T follicular helper cell (primary cell): ENCODE results near the gene TM9SF4.

ENCODE experiments used
- DNase-seq: peaks from one replicate; pipeline ENCODE4 v3.0.0-alpha.2; 2020; ENCODE audit warnings: low read depth

TM9SF4 gene

DNA sequence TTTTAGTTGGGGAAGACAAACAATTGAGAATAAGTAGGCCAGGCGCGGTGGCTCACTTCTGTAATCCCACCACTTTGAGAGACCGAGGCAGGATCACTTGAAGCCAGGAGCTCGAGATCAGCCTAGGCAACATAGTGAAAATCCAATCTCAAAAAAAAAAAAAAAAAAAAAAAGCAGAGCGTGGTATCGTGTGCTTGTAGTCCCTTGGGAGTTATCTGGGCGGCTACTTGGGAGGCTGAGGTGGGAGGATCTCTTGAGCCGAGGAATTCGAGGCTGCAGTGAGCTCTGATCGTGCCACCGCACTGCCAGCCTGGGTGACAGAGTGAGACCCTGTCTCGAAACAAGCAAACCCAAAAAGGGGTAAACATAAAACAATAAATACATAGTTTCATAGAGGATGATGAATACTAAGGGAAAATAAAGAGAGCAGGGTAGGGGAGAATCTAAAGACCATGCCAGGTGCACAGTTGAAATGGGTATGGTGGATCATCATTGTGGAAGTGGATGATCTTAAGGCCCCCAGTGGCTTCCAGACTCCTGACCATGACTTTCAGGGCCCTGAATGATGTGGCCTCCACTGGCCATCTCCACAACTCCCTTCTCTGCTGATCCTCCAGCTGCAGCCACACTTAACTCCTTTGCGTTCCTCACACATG, 99.1 kb downstream of the TM9SF4 start:
- DNase-seq = no peak

DNA sequence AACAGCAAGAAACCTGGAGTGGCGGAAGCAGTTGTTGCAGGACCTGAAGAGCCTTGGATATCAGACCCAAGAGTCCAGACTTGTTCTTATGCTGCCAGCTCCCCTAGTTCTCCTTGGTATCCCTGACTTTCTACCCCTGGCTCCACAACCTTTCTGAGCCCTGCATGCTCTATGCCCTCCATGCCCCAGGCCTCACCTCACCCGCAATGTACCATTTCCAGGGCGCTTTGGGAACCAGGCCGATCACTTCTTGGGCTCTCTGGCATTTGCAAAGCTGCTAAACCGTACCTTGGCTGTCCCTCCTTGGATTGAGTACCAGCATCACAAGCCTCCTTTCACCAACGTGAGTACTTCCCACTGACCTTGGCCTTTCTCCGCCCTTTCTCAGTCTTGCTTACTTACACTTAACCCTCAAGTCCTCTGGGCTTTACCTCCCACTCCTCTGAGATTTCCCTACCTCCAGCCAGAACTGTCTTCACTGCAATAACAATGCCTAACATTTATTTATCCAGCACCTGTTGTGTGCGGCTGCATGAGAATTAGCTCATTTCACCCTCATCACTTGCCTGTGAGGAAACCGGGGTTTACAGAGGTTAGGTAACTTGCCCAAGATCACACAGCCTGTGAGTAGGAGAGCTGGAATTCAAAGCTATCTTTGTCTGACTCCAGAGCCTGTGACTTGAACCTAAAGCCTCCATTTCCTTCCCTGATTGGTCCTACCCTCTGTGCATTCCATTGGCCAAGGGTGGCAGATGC, 100.5 kb downstream of the TM9SF4 start:
- DNase-seq = no peak

DNA sequence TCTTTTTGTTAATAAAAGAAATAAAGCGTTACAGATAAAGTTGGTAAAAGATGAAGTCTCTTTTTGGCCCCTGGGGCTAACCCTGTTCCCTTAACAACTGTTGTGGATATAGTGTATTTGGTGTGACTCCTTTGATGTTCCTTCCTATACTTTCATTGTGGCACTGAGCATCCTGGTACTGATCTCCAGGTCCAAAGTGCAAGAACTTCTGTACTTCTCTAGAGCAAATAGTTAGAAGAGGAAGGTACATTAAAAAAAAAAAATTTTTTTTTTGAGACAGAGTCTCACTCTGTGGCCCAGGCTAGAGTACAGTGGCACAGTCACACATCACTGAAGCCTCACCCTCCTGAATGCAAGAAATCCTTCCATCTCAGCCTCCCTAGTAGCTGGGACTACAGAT, 104.4 kb downstream of the TM9SF4 start:
- DNase-seq = no peak

DNA sequence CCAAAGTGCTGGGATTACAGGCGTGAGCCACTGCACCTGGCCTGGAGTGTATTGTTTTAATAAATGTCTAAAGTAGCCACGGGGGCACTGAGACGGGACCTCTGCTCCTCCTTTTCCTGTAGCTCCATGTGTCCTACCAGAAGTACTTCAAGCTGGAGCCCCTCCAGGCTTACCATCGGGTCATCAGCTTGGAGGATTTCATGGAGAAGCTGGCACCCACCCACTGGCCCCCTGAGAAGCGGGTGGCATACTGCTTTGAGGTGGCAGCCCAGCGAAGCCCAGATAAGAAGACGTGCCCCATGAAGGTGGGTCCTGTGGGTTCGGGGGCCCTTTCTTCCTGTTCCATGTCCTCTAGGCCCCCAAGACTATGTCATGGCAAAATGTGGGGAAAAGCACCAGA, 105.6 kb downstream of the TM9SF4 start:
- no peak for DNase-seq

DNA sequence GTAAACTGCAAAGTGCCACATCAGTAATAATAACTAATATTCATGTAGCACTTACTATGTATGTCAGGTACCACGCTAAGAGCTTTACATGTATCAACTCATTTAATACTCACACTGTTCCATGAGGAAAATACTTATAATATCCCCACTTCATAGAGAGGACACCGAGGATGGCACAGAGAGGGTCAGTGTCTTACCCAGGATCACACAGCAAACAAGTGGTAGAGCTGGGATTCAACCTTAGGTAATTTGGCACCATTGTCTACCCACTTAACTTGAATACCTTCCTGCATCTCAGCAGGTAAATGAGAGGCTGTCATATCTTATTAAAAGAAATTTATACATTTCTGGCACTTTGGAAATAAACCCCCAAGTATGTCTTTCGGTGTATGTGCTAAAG, 106.2 kb downstream of the TM9SF4 start:
- DNase-seq = no peak

DNA sequence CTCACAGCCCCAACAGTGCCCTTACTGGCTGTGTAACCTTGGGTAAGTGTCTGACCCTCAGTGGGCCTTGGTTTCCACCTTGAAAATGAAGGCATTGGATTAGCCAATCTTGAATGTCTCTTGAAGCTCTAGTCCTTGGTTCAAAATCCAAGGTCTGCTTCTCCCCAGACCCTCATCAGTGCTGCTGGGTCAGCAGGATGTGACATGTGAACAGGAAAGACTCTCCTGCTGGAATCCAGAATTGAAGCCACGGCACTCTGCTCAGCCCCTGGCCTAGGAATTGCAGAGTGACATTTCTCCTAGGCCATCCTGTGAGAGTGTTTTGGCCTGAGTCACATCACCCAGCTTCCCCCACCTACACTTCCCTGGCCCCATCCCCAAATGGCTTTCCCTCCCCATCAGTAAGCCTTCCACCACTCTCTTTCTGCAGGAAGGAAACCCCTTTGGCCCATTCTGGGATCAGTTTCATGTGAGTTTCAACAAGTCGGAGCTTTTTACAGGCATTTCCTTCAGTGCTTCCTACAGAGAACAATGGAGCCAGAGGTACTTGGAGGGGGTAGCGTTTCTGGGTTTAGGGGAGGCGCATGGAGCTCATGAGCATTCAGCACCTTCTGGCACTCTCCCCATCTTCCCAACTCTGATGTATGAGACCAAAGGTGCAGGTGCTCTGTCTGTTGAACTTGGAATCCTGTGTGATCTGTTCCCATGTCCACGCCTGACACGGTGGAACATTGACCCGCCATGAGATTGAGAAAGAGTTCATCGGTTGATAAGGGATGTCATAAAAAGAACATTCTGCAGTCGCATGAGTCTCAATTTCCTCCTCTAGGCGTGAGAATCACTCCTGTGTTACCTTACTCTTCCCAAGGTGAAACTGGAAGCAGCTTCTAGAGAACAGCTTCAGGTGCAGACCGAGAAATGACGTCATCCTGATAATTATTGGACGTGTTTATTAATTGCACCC, 106.9 kb downstream of the TM9SF4 start:
- DNase-seq = no peak
